Liver (tissue), 9 donors: ENCODE data around the gene F5. TPM values are rescaled to one million over a fixed set of nuclear protein-coding genes. Genes with fewer than 3 reads are reported as not detected.

Experiments
- DNase-seq: peaks from one replicate; pipeline ENCODE4 v3.0.0-alpha.2; 2017; ENCODE audit warnings: low spot score
- H3K27ac ChIP-seq, 2 donors: one replicate each; pipeline ENCODE4 v1.7.0; 2013; ENCODE audit warnings: inconsistent platforms in 2 of 2, low read length in 2 of 2, control low read depth in 1 of 2, low read depth in 1 of 2, mild to moderate bottlenecking in 1 of 2
- H3K27me3 ChIP-seq, 4 donors: one replicate each; pipeline versions ENCODE4 v1.6.1 to v1.7.0; 2013; ENCODE audit warnings: low read length in 3 of 4, inconsistent platforms in 1 of 4, mild to moderate bottlenecking in 1 of 4, moderate library complexity in 1 of 4; ENCODE audit not compliant: control insufficient read depth in 4 of 4, insufficient read depth in 4 of 4
- H3K36me3 ChIP-seq, 4 donors: one replicate each; pipeline versions ENCODE4 v1.6.1 to v1.7.0; 2013; ENCODE audit warnings: low read length in 3 of 4, mild to moderate bottlenecking in 3 of 4, low read depth in 1 of 4, moderate library complexity in 1 of 4; ENCODE audit not compliant: control insufficient read depth in 4 of 4, insufficient read depth in 3 of 4
- H3K4me1 ChIP-seq, 4 donors: one replicate each; pipeline versions ENCODE4 v1.6.1 to v1.7.0; 2013; ENCODE audit warnings: low read length in 3 of 4, mild to moderate bottlenecking in 3 of 4, moderate library complexity in 1 of 4; ENCODE audit not compliant: control insufficient read depth in 4 of 4, insufficient read depth in 4 of 4
- H3K4me3 ChIP-seq, 3 donors: one replicate each; pipeline versions ENCODE4 v1.6.1 to v1.7.0; 2013; ENCODE audit warnings: low read length in 3 of 3, control low read depth in 1 of 3, low read depth in 1 of 3, mild to moderate bottlenecking in 1 of 3
- H3K9ac ChIP-seq, 2 donors: one replicate each; pipeline ENCODE4 v1.7.0; 2013; ENCODE audit warnings: low read length in 2 of 2, mild to moderate bottlenecking in 2 of 2, moderate library complexity in 2 of 2, control low read depth in 1 of 2, low read depth in 1 of 2
- H3K9me3 ChIP-seq, 4 donors: one replicate each; pipeline versions ENCODE4 v1.6.1 to v1.7.0; 2013; ENCODE audit warnings: low read length in 3 of 4; ENCODE audit not compliant: control insufficient read depth in 4 of 4
- EGR1 ChIP-seq, 2 donors: IDR thresholded peaks; 2 replicates each; pipeline ENCODE4 v1.6.1; 2016 to 2018; ENCODE audit warnings: antibody characterized with exemption in 2 of 2, low read depth in 2 of 2
- FOXA1 ChIP-seq: IDR thresholded peaks from 2 replicates; pipeline ENCODE4 v1.6.1; 2016; ENCODE audit warnings: antibody characterized with exemption
- GABPA ChIP-seq, 2 donors: IDR thresholded peaks in 1 of 2; conservative IDR thresholded peaks in 1 of 2; 2 replicates each; pipeline ENCODE4 v1.6.1; 2016; ENCODE audit warnings: antibody characterized with exemption in 2 of 2, mild to moderate bottlenecking in 1 of 2, moderate library complexity in 1 of 2
- HNF4A ChIP-seq, 2 donors: conservative IDR thresholded peaks; 2 replicates each; pipeline ENCODE4 v1.6.1; 2016; ENCODE audit warnings: antibody characterized with exemption in 2 of 2, mild to moderate bottlenecking in 2 of 2
- JUND ChIP-seq, 2 donors: IDR thresholded peaks; 2 replicates each; pipeline ENCODE4 v1.6.1; 2016; ENCODE audit warnings: antibody characterized with exemption in 2 of 2
- MAX ChIP-seq: IDR thresholded peaks from 2 replicates; pipeline ENCODE4 v1.6.1; 2016; ENCODE audit warnings: antibody characterized with exemption
- NR2F2 ChIP-seq: IDR thresholded peaks from 2 replicates; pipeline ENCODE4 v1.6.1; 2016; ENCODE audit warnings: antibody characterized with exemption
- RAD21 ChIP-seq, 2 donors: IDR thresholded peaks; 2 replicates each; pipeline ENCODE4 v1.6.1; 2016; ENCODE audit warnings: antibody characterized with exemption in 2 of 2, mild to moderate bottlenecking in 2 of 2
- RXRA ChIP-seq, 2 donors: IDR thresholded peaks; 2 replicates each; pipeline ENCODE4 v1.6.1; 2017 to 2018; ENCODE audit warnings: antibody characterized with exemption in 2 of 2, mild to moderate bottlenecking in 1 of 2
- SP1 ChIP-seq: IDR thresholded peaks from 2 replicates; pipeline ENCODE4 v1.6.1; 2018; ENCODE audit warnings: antibody characterized with exemption, mild to moderate bottlenecking
- TAF1 ChIP-seq: conservative IDR thresholded peaks from 2 replicates; pipeline ENCODE4 v1.6.1; 2016; ENCODE audit warnings: antibody characterized with exemption, mild to moderate bottlenecking
- YY1 ChIP-seq: IDR thresholded peaks from 2 replicates; pipeline ENCODE4 v1.6.1; 2016; ENCODE audit warnings: antibody characterized with exemption, mild to moderate bottlenecking
- ZBTB33 ChIP-seq: IDR thresholded peaks from 2 replicates; pipeline ENCODE4 v1.6.1; 2016; ENCODE audit warnings: antibody characterized with exemption
- WGBS: extraction: QIAGEN DNeasy Blood & Tissue Kit; methylation state at CpG from one replicate; pipeline ENCODE4 v1.1.7; 2013; 5-methylcytosine and 5-hydroxymethylcytosine counted together
- polyA plus RNA-seq, 2 donors: library from polyadenylated mRNA; stranded (reverse) in 1 of 2; unstranded in 1 of 2; fragments of 200-250 nt in 1 of 2; fragments of >200 nt in 1 of 2; fragmentation: Nextera tagmentation in 1 of 2; extraction: Ambion mirVana in 1 of 2; gene quantifications; one replicate each; pipeline versions ENCODE4 v1.2.1 to v1.2.3, GENCODE V29; 2013 to 2015
- total RNA-seq, 2 donors: library from RNA; depleted of rRNA; stranded (reverse); fragments of >200 nt; gene quantifications; one replicate each; pipeline ENCODE4 v1.2.3, GENCODE V29; 2014
- TF ChIP-seq, protein P1 (sequence below): fragments of 150-350 bp; IDR thresholded peaks from 2 replicates; pipeline ENCODE4 v1.5.1; 2017; ENCODE audit warnings: improper control_type of control experiment, low read depth, low read length; ENCODE audit not compliant: missing input control
- TF ChIP-seq, protein P2 (sequence below): IDR thresholded peaks from 2 replicates; pipeline ENCODE4 v1.6.1; 2016; ENCODE audit warnings: antibody characterized with exemption
- TF ChIP-seq, protein P3 (sequence below): IDR thresholded peaks from 2 replicates; pipeline ENCODE4 v1.6.1; 2016; ENCODE audit warnings: antibody characterized with exemption, mild to moderate bottlenecking
- donor health status: healthy.
- donor health status: healthy.
- donor health status: healthy.
- donor health status: healthy.
- donor health status: healthy.

F5 gene
- total and polyA plus RNA-seq, 4 donors, result 86.1 to 155 (median 129) TPM

DNA sequence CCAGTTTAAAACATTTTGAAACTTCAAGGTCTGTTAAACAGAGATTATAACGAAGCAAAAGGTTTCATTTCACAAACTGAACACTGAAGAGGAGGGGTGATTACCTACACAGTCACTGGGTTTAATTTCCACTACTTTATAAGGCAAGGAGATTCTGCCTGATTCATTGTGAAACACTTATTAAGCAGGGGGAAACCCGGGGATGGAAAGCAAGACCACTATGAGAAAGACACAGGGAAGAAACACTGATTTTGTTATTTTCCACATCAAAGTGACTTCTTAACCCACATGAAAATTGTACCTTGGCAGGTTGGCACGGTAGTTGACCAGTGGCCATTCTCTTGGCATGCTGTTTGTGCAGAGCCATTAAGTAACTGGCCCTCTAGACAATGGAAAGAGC lies 8.1 kb upstream of the F5 start:
- Histone ChIP-seq H3K36me3 (no peaks in the 10 kb centered on the region), H3K4me1 (peaks cover 0 to 15% (median 12%) of the 10 kb centered on the region in 4 donors), H3K4me3 (no peak overlapping the region), H3K9me3 (no peaks in the 10 kb centered on the region), H3K27me3 (no peaks in the 10 kb centered on the region), H3K9ac (no peak overlapping the region), H3K27ac (no peak overlapping the region)
- TF ChIP-seq, protein P1, sequence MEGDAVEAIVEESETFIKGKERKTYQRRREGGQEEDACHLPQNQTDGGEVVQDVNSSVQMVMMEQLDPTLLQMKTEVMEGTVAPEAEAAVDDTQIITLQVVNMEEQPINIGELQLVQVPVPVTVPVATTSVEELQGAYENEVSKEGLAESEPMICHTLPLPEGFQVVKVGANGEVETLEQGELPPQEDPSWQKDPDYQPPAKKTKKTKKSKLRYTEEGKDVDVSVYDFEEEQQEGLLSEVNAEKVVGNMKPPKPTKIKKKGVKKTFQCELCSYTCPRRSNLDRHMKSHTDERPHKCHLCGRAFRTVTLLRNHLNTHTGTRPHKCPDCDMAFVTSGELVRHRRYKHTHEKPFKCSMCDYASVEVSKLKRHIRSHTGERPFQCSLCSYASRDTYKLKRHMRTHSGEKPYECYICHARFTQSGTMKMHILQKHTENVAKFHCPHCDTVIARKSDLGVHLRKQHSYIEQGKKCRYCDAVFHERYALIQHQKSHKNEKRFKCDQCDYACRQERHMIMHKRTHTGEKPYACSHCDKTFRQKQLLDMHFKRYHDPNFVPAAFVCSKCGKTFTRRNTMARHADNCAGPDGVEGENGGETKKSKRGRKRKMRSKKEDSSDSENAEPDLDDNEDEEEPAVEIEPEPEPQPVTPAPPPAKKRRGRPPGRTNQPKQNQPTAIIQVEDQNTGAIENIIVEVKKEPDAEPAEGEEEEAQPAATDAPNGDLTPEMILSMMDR, result no peak
- TF ChIP-seq GABPA (IDR thresholded peaks at IDR 0.05 in 1 of 2, conservative IDR thresholded peaks at IDR 0.05 in 1 of 2) (no peak), ZBTB33 (no peak), MAX (no peak), SP1 (no peak), NR2F2 (no peak), HNF4A (conservative IDR thresholded peaks at IDR 0.05) (no peak), RAD21 (IDR thresholded peaks at IDR 0.05) (no peak), YY1 (no peak), JUND (IDR thresholded peaks at IDR 0.05) (no peak), EGR1 (IDR thresholded peaks at IDR 0.05; ENCODE audit: low read depth in 2 of 2) (no peak), TAF1 (no peak), FOXA1 (no peak), RXRA (IDR thresholded peaks at IDR 0.05) (no peak)
- TF ChIP-seq, protein P2, sequence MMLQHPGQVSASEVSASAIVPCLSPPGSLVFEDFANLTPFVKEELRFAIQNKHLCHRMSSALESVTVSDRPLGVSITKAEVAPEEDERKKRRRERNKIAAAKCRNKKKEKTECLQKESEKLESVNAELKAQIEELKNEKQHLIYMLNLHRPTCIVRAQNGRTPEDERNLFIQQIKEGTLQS, result no peak
- TF ChIP-seq, protein P3, sequence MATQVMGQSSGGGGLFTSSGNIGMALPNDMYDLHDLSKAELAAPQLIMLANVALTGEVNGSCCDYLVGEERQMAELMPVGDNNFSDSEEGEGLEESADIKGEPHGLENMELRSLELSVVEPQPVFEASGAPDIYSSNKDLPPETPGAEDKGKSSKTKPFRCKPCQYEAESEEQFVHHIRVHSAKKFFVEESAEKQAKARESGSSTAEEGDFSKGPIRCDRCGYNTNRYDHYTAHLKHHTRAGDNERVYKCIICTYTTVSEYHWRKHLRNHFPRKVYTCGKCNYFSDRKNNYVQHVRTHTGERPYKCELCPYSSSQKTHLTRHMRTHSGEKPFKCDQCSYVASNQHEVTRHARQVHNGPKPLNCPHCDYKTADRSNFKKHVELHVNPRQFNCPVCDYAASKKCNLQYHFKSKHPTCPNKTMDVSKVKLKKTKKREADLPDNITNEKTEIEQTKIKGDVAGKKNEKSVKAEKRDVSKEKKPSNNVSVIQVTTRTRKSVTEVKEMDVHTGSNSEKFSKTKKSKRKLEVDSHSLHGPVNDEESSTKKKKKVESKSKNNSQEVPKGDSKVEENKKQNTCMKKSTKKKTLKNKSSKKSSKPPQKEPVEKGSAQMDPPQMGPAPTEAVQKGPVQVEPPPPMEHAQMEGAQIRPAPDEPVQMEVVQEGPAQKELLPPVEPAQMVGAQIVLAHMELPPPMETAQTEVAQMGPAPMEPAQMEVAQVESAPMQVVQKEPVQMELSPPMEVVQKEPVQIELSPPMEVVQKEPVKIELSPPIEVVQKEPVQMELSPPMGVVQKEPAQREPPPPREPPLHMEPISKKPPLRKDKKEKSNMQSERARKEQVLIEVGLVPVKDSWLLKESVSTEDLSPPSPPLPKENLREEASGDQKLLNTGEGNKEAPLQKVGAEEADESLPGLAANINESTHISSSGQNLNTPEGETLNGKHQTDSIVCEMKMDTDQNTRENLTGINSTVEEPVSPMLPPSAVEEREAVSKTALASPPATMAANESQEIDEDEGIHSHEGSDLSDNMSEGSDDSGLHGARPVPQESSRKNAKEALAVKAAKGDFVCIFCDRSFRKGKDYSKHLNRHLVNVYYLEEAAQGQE, result no peak
- no peak for DNase-seq
- 67% methylated on average over 3 of the region's 3 CpGs for WGBS

DNA sequence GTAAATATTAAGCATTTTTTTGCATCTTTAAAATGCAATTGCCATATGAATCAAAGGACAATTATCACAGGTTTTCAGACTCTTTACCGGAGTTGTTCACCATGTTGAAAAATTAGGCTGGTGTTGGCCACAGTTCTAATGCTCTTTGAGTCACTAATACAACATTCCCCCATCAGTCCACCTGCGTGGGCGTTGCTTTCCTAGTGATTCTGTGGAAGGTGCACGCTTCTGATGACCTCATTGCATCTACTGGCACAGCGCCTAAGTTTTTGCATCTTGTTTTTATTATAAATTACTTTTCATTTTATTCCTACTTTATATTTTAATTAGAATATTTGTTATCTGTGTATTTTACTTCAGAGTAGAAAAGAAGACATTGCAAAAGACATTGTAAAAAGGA lies 4.7 kb upstream of the F5 start:
- 73% methylated on average over 5 of the region's 5 CpGs for WGBS

More for the DNA sequence above, 4.7 kb upstream of the F5 start:
- no peak for TF ChIP-seq TAF1
- peak in 1 of 2 donors; percentile 81 for TF ChIP-seq EGR1 (IDR thresholded peaks at IDR 0.05; ENCODE audit: low read depth in 2 of 2)
- H3K4me1 ChIP-seq, result peaks cover 1 to 32% (median 29%) of the 10 kb centered on the region in 4 donors
- H3K36me3 ChIP-seq, result no peaks in the 10 kb centered on the region
- no peak overlapping the region for H3K4me3 ChIP-seq
- DNase-seq, result no peak
- no peaks in the 10 kb centered on the region for H3K27me3 ChIP-seq
- no peak overlapping the region for H3K27ac ChIP-seq
- H3K9me3 ChIP-seq, result no peaks in the 10 kb centered on the region
- H3K9ac ChIP-seq, result no peak overlapping the region
